ENCODE data around the gene GTF3A.

- TF ChIP-seq, protein P1, sequence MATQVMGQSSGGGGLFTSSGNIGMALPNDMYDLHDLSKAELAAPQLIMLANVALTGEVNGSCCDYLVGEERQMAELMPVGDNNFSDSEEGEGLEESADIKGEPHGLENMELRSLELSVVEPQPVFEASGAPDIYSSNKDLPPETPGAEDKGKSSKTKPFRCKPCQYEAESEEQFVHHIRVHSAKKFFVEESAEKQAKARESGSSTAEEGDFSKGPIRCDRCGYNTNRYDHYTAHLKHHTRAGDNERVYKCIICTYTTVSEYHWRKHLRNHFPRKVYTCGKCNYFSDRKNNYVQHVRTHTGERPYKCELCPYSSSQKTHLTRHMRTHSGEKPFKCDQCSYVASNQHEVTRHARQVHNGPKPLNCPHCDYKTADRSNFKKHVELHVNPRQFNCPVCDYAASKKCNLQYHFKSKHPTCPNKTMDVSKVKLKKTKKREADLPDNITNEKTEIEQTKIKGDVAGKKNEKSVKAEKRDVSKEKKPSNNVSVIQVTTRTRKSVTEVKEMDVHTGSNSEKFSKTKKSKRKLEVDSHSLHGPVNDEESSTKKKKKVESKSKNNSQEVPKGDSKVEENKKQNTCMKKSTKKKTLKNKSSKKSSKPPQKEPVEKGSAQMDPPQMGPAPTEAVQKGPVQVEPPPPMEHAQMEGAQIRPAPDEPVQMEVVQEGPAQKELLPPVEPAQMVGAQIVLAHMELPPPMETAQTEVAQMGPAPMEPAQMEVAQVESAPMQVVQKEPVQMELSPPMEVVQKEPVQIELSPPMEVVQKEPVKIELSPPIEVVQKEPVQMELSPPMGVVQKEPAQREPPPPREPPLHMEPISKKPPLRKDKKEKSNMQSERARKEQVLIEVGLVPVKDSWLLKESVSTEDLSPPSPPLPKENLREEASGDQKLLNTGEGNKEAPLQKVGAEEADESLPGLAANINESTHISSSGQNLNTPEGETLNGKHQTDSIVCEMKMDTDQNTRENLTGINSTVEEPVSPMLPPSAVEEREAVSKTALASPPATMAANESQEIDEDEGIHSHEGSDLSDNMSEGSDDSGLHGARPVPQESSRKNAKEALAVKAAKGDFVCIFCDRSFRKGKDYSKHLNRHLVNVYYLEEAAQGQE (IDR thresholded peaks at IDR 0.05; ENCODE audit: low read depth), result no peak
- TF ChIP-seq CEBPB (IDR thresholded peaks at IDR 0.05) (no peak), CREB1 (IDR thresholded peaks at IDR 0.05; ENCODE audit: low read depth) (no peak), YY1 (IDR thresholded peaks at IDR 0.05; ENCODE audit: low read depth) (no peak), NFIC (IDR thresholded peaks at IDR 0.05) (no peak), ZBTB7A (IDR thresholded peaks at IDR 0.05; ENCODE audit: low read depth) (peak; percentile 29; the same call in 1 of the 2 replicates), EGR1 (IDR thresholded peaks at IDR 0.05) (no peak), EP300 (IDR thresholded peaks at IDR 0.05; ENCODE audit: borderline replicate concordance) (no peak), TAF1 (IDR thresholded peaks at IDR 0.05; ENCODE audit: low read depth) (no peak), TCF12 (IDR thresholded peaks at IDR 0.05; ENCODE audit: low read depth) (no peak), RAD21 (IDR thresholded peaks at IDR 0.05; ENCODE audit: low read depth) (no peak)
- TF ChIP-seq, protein P2, sequence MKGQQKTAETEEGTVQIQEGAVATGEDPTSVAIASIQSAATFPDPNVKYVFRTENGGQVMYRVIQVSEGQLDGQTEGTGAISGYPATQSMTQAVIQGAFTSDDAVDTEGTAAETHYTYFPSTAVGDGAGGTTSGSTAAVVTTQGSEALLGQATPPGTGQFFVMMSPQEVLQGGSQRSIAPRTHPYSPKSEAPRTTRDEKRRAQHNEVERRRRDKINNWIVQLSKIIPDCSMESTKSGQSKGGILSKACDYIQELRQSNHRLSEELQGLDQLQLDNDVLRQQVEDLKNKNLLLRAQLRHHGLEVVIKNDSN (IDR thresholded peaks at IDR 0.05), result no peak
- TF ChIP-seq, protein P3, sequence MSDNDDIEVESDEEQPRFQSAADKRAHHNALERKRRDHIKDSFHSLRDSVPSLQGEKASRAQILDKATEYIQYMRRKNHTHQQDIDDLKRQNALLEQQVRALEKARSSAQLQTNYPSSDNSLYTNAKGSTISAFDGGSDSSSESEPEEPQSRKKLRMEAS (IDR thresholded peaks at IDR 0.05), result no peak
These were observed 26.6 kb downstream of the GTF3A start for GRCh38 chr13:27450921-27451471.

Measured in Ishikawa (cell line).